ENCODE data around the gene FRMD4B.

The FRMD4B gene

GRCh38 chr3:69408542-69408941, 22.7 kb upstream of the FRMD4B start:
- in situ Hi-C loops (cut with HindIII; ENCODE audit: low pct_ligation_motif_present, low pct_unique_long_range_greater_than_20kb, low sequenced_read_pairs): no loop called here
- DNase-seq: no peak

- in situ Hi-C loops (cut with HindIII; ENCODE audit: low pct_ligation_motif_present, low pct_unique_long_range_greater_than_20kb, low sequenced_read_pairs): no loop called here
- DNase-seq: no peak
These were observed 22.0 kb upstream of the FRMD4B start for GRCh38 chr3:69407908-69408307.

- in situ Hi-C loops (cut with HindIII; ENCODE audit: low pct_ligation_motif_present, low pct_unique_long_range_greater_than_20kb, low sequenced_read_pairs): no loop called here
- DNase-seq: no peak
These were observed 20.3 kb upstream of the FRMD4B start for GRCh38 chr3:69406163-69406562.

- in situ Hi-C loops (cut with HindIII; ENCODE audit: low pct_ligation_motif_present, low pct_unique_long_range_greater_than_20kb, low sequenced_read_pairs): no loop called here
- no peak for DNase-seq
These were observed 19.2 kb upstream of the FRMD4B start for GRCh38 chr3:69405067-69405466.

GRCh38 chr3:69403454-69403853, 17.6 kb upstream of the FRMD4B start:
- no peak for DNase-seq
- in situ Hi-C loops (cut with HindIII; ENCODE audit: low pct_ligation_motif_present, low pct_unique_long_range_greater_than_20kb, low sequenced_read_pairs): no loop called here

- no peak for DNase-seq
- in situ Hi-C loops (cut with HindIII; ENCODE audit: low pct_ligation_motif_present, low pct_unique_long_range_greater_than_20kb, low sequenced_read_pairs): no loop called here
These were observed 14.8 kb upstream of the FRMD4B start for GRCh38 chr3:69400683-69401082.

- in situ Hi-C loops (cut with HindIII; ENCODE audit: low pct_ligation_motif_present, low pct_unique_long_range_greater_than_20kb, low sequenced_read_pairs): no loop called here
- no peak for DNase-seq
These were observed 7.0 kb upstream of the FRMD4B start for GRCh38 chr3:69392850-69393249.

GRCh38 chr3:69392415-69392814, 6.5 kb upstream of the FRMD4B start:
- no peak for DNase-seq
- in situ Hi-C loops (cut with HindIII; ENCODE audit: low pct_ligation_motif_present, low pct_unique_long_range_greater_than_20kb, low sequenced_read_pairs): no loop called here

GRCh38 chr3:69391554-69391953, 5.7 kb upstream of the FRMD4B start:
- DNase-seq: no peak
- in situ Hi-C loops (cut with HindIII; ENCODE audit: low pct_ligation_motif_present, low pct_unique_long_range_greater_than_20kb, low sequenced_read_pairs): no loop called here

GRCh38 chr3:69390771-69391170, 4.9 kb upstream of the FRMD4B start:
- no peak for DNase-seq
- in situ Hi-C loops (cut with HindIII; ENCODE audit: low pct_ligation_motif_present, low pct_unique_long_range_greater_than_20kb, low sequenced_read_pairs): no loop called here

GRCh38 chr3:69389520-69390248, 3.8 kb upstream of the FRMD4B start:
- DNase-seq: no peak
- in situ Hi-C loops (cut with HindIII; ENCODE audit: low pct_ligation_motif_present, low pct_unique_long_range_greater_than_20kb, low sequenced_read_pairs): no loop called here

- DNase-seq: no peak
- in situ Hi-C loops (cut with HindIII; ENCODE audit: low pct_ligation_motif_present, low pct_unique_long_range_greater_than_20kb, low sequenced_read_pairs): no loop called here
These were observed 2.4 kb upstream of the FRMD4B start for GRCh38 chr3:69388241-69388640.

GRCh38 chr3:69386556-69387385, 883 bp upstream of the FRMD4B start:
- in situ Hi-C loops (cut with HindIII; ENCODE audit: low pct_ligation_motif_present, low pct_unique_long_range_greater_than_20kb, low sequenced_read_pairs): no loop called here
- DNase-seq: no peak

- in situ Hi-C loops (cut with HindIII; ENCODE audit: low pct_ligation_motif_present, low pct_unique_long_range_greater_than_20kb, low sequenced_read_pairs): no loop called here
- DNase-seq: no peak
These were observed 665 bp downstream of the FRMD4B start for GRCh38 chr3:69385123-69385722.

- DNase-seq: no peak
- in situ Hi-C loops (cut with HindIII; ENCODE audit: low pct_ligation_motif_present, low pct_unique_long_range_greater_than_20kb, low sequenced_read_pairs): no loop called here
These were observed 1.6 kb downstream of the FRMD4B start for GRCh38 chr3:69384326-69384725.

GRCh38 chr3:69379661-69380060, 6.2 kb downstream of the FRMD4B start:
- no peak for DNase-seq
- in situ Hi-C loops (cut with HindIII; ENCODE audit: low pct_ligation_motif_present, low pct_unique_long_range_greater_than_20kb, low sequenced_read_pairs): no loop called here

- no peak for DNase-seq
- in situ Hi-C loops (cut with HindIII; ENCODE audit: low pct_ligation_motif_present, low pct_unique_long_range_greater_than_20kb, low sequenced_read_pairs): no loop called here
These were observed 7.6 kb downstream of the FRMD4B start for GRCh38 chr3:69378112-69378802.

GRCh38 chr3:69377262-69377661, 8.6 kb downstream of the FRMD4B start:
- DNase-seq: no peak
- in situ Hi-C loops (cut with HindIII; ENCODE audit: low pct_ligation_motif_present, low pct_unique_long_range_greater_than_20kb, low sequenced_read_pairs): no loop called here

GRCh38 chr3:69376731-69377130, 9.2 kb downstream of the FRMD4B start:
- no peak for DNase-seq
- in situ Hi-C loops (cut with HindIII; ENCODE audit: low pct_ligation_motif_present, low pct_unique_long_range_greater_than_20kb, low sequenced_read_pairs): no loop called here
